GM19099 (cell line): ENCODE data around the gene KIF2C.

Experiments used
- POLR2A ChIP-seq: IDR thresholded peaks from 3 replicates; pipeline ENCODE4 v1.6.1; 2011; ENCODE audit warnings: low read depth; ENCODE audit not compliant: insufficient read length; ENCODE audit errors: extremely low read depth

The KIF2C gene

GRCh38 chr1:44801491-44802305, 62.1 kb downstream of the KIF2C start:
- TF ChIP-seq POLR2A: no peak

DNA sequence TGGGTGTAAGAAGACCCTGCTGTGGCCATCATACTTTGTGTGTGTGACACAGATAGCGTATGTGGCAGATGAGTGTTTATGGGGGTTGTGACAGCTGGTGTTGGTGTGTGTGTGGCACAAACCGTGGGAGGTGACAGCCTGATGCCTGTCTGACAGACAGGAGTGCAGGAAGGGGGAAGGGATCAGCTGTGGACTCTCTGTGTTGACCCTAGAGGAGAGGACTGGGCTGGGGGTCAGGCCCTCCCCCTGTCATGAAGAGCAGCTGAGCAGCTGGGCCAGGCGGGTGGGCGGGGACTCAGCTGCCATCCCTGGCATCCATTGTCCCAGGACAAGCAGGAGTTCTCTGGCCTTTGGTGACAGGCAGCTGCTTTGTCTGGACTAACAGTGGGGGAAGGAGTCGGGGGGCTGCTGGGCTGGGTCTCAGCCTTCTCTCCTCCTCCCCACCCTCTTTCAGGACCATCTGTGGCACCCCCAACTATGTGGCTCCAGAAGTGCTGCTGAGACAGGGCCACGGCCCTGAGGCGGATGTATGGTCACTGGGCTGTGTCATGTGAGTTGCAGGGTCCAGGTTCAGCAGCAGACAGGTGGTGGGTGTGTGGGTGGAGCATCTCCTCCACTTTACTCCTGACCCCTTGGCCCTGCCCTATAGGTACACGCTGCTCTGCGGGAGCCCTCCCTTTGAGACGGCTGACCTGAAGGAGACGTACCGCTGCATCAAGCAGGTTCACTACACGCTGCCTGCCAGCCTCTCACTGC, 62.8 kb downstream of the KIF2C start:
- TF ChIP-seq POLR2A: no peak

DNA sequence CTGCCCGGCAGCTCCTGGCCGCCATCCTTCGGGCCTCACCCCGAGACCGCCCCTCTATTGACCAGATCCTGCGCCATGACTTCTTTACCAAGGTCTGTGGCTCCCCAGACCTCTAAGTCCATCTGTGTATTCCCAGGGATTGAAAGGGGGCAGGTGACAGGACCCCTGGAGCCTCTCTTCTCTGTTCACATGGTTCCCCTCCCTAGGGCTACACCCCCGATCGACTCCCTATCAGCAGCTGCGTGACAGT, 63.4 kb downstream of the KIF2C start:
- no peak for TF ChIP-seq POLR2A

- TF ChIP-seq POLR2A: no peak
Measured at GRCh38 chr1:44803312-44804095, 63.9 kb downstream of the KIF2C start.

DNA sequence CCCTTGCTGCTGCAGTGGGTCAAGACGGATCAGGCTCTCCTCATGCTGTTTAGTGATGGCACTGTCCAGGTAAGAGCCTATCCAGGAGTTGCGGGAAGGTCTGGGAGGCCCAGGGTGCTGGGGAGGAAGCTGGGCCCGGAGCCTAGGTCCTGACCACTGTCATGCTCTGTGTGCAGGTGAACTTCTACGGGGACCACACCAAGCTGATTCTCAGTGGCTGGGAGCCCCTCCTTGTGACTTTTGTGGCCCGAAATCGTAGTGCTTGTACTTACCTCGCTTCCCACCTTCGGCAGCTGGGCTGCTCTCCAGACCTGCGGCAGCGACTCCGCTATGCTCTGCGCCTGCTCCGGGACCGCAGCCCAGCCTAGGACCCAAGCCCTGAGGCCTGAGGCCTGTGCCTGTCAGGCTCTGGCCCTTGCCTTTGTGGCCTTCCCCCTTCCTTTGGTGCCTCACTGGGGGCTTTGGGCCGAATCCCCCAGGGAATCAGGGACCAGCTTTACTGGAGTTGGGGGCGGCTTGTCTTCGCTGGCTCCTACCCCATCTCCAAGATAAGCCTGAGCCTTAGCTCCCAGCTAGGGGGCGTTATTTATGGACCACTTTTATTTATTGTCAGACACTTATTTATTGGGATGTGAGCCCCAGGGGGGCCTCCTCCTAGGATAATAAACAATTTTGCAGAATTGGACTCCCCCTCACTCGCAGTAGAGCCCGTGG, 65.8 kb downstream of the KIF2C start:
- no peak for TF ChIP-seq POLR2A

DNA sequence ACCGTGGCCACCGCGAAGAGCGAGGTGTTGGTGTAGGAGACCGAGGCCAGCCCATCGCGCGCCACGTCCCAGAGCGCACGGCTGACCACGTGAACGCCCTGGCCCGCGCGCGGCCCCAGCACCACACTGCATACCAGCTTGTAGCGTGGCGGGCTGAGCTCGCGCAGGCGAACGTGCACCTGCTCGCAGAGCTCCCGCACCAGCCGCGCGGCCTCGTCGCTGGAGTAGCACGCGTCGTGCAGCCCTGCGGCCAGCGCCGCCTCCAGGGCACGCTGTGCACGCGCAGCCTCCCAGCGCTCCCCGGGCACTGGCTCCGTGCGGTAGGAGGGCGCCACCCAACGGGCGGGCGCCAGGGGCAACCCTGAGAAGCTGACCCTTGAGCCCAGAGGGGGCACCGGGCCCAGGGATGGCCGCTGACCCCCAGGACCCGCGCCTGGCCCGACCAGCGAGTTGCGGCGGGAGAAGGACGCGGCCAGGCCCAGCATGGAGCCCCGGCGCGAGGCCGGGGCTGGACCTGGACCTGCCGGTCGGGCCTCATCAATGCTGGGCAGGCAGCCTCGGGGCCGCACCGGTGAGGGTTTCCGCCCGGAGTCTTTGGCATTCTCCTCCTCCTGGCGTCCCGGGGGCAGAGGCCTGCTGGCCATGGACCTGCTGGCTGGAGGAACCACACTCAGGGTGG, 66.5 kb downstream of the KIF2C start:
- no peak for TF ChIP-seq POLR2A

DNA sequence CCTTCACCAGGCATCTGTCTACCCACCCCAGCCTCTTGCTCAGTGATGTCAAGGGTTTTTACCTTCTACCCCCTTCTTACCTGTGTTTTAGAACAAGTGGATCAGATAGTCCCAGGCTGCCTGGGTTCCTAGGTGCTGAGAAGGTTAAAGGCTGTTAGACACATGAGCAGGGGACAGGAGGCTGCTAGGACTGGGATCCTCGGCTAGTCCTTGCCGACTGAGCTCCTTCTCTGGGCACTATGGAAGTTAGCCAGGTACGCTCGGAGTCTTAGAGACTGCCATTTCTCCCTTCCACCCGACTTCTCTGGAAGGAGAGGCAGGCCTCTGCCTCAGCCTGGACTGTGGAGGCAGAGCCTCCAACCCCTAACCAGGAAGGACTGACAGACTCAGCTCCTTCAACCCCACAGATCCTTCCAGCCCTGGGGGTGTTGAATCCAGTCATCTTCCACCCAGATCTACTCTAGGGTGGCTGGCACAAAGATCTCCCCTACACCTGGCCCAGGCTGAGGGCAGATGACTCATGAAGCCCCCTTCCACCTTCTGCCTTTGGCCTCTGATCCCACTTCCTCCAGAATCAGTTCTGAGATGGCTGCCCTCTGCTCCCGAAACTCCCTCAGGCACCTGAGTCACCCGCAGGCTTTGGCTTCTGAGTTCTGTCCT, 67.2 kb downstream of the KIF2C start, which contains the start of gene DYNLT4:
Gene DYNLT4, minus strand, starts transcription at position 648 of the 660 bp plus-strand sequence. CDS start 683 bp downstream, outside the sequence.
- no peak for TF ChIP-seq POLR2A

- TF ChIP-seq POLR2A: peak; percentile 63
Measured at GRCh38 chr1:44807364-44808062, 67.9 kb downstream of the KIF2C start.

DNA sequence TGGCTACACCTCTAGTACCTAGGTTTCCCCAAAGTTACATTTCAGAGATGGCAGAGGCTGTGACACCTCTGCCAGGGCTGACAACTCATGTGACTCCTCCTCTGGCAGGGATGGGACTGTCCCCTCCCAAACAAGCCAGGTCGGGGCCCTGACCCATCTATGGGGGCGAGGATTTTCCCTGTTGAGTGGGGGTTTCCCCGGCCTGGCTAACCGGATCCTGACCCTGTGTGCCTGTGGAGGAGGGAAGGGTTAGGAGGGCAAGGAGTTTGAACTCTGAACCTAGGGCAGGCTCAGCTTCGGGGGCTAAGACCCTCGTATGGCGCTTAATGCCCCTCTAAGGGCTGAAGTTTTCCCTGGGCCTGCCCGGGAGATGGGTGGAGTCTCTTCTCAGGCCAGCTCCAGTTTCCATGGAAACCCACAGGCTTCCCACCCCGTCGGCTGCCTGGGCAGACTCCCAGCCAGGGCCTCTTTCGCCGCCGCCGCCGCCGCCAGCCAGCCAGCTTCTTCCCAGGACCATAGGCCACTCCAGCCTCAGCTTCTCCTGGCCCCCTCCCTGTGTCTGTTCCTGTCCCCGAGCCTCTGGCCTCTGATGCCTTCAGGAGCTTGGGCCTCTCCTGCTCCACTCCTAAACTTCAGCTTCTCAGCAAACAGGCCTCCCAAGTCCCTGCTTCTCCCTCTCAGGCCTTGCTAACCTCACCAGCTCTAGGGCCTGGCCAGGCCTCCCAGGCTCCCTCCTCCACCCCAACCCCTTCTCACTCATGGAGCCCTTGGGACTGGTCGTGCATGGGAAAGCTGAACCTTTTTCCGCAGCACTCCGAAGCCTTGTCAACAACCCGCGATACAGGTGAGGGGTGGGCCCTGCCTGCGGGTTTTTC, 68.7 kb downstream of the KIF2C start, which contains the start of gene BTBD19:
Gene BTBD19, plus strand, starts transcription at position 461 of the 875 bp plus-strand sequence. Its CDS starts 298 bp downstream, at position 759.
- no peak for TF ChIP-seq POLR2A

GRCh38 chr1:44808938-44809917, 69.6 kb downstream of the KIF2C start:
- peak; percentile 62 for TF ChIP-seq POLR2A
